ENCODE measurements around the gene DDX60. TPM values are rescaled to one million over a fixed set of nuclear protein-coding genes. Genes with fewer than 3 reads are reported as not detected.

Gene DDX60
- total RNA-seq = 22.7 and 27.4 TPM in 2 replicates

DNA sequence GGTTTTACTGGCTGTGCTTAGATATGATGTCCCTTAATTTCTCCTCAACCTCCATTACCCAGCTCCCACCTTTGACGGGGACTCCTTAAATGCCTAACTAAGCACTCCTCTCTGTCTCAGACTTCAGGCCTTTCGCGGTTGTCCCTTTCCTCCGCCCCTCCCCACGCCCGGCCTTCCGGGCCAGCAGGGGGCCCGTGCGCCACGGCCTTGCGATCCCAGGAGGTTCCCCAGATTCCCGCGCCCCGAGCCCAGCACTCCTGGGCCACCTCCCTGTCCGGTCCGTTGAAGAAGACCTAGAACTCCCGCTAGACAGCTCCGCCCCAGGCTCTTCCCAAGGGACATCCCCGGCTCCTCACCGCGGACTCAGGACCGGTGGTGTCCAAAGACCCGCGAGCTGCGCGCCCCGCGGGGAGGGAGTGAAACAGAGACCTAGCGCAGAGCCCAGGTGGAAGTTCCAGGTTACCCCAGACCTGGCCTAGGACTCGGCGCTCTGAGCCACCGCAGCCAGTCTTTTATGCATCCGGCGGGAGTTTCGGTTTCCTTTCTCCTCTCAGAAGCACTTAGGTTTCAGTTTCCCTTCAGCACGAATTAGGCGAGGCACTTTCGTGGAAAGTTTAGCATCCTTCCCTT lies at the start of gene DDX60:
Gene DDX60 (minus strand): TSS at position 487 of the 630 bp plus-strand sequence. CDS start 7,493 bp downstream, outside the sequence.

Other genes with a start within 250 kb of the DDX60 start
- not detected in 2 replicates for gene ANXA10, start 226.2 kb downstream of the DDX60 start, total RNA-seq
- gene DDX60L, start 161.7 kb upstream of the DDX60 start, total RNA-seq = 32.0 and 39.1 TPM in 2 replicates
- gene PALLD, start 178.3 kb upstream of the DDX60 start, total RNA-seq = 114 and 120 TPM in 2 replicates

All from hair follicle dermal papilla cell (primary cell).